ENCODE measurements around the gene CERS1.

Gene CERS1

GRCh38 chr19:18851673-18852325 lies 44.2 kb downstream of the CERS1 start:
- H2AFZ ChIP-seq (ENCODE audit: low read length) = no peak overlapping the region
- H3K4me3 ChIP-seq (ENCODE audit: low read length, poor library complexity, severe bottlenecking) = no peak overlapping the region
- peaks cover 38% of the 10 kb centered on the region for H3K79me2 ChIP-seq (ENCODE audit: insufficient read depth, low read length)
- H3F3A ChIP-seq (ENCODE audit: low read depth) = no peaks in the 10 kb centered on the region
- no peaks in the 10 kb centered on the region for H3K27me3 ChIP-seq (ENCODE audit: insufficient read depth, low read length, poor library complexity, severe bottlenecking)
- H3K36me3 ChIP-seq (ENCODE audit: insufficient read depth, low read length) = peaks cover 95% of the 10 kb centered on the region; the same call in 1 of the 2 replicates
- H3K9me2 ChIP-seq (replicated peaks; ENCODE audit: low read depth, low read length) = no peaks in the 10 kb centered on the region
- no peak for TF ChIP-seq EZH2phosphoT487 (IDR thresholded peaks at IDR 0.05; ENCODE audit: borderline replicate concordance)
- no peaks in the 10 kb centered on the region for H3K4me1 ChIP-seq (ENCODE audit: insufficient read depth, low read length, poor library complexity, severe bottlenecking)
- H4K20me1 ChIP-seq (ENCODE audit: insufficient read depth, low read length, poor library complexity, severe bottlenecking) = peaks cover 46% of the 10 kb centered on the region
- no peaks in the 10 kb centered on the region for H3K9me3 ChIP-seq (ENCODE audit: insufficient read depth, low read depth, low read length)
- H3K4me2 ChIP-seq (ENCODE audit: low read depth, low read length, poor library complexity, severe bottlenecking) = no peak overlapping the region
- H3K9ac ChIP-seq (ENCODE audit: low read depth, low read length, poor library complexity, severe bottlenecking) = no peak overlapping the region

- peaks cover 92% of the 10 kb centered on the region; the same call in 1 of the 2 replicates for H3K36me3 ChIP-seq (ENCODE audit: insufficient read depth, low read length)
- no peaks in the 10 kb centered on the region for H3K4me1 ChIP-seq (ENCODE audit: insufficient read depth, low read length, poor library complexity, severe bottlenecking)
- no peak overlapping the region for H2AFZ ChIP-seq (ENCODE audit: low read length)
- H3F3A ChIP-seq (ENCODE audit: low read depth) = no peaks in the 10 kb centered on the region
- H3K4me2 ChIP-seq (ENCODE audit: low read depth, low read length, poor library complexity, severe bottlenecking) = no peak overlapping the region
- H3K79me2 ChIP-seq (ENCODE audit: insufficient read depth, low read length) = peaks cover 46% of the 10 kb centered on the region
- H3K27me3 ChIP-seq (ENCODE audit: insufficient read depth, low read length, poor library complexity, severe bottlenecking) = no peaks in the 10 kb centered on the region
- H3K9ac ChIP-seq (ENCODE audit: low read depth, low read length, poor library complexity, severe bottlenecking) = no peak overlapping the region
- H3K9me3 ChIP-seq (ENCODE audit: insufficient read depth, low read depth, low read length) = no peaks in the 10 kb centered on the region
- no peak for TF ChIP-seq CTCF (conservative IDR thresholded peaks at IDR 0.05; ENCODE audit: low read length)
- peaks cover 52% of the 10 kb centered on the region for H4K20me1 ChIP-seq (ENCODE audit: insufficient read depth, low read length, poor library complexity, severe bottlenecking)
- H3K4me3 ChIP-seq (ENCODE audit: low read length, poor library complexity, severe bottlenecking) = no peak overlapping the region
- H3K9me2 ChIP-seq (replicated peaks; ENCODE audit: low read depth, low read length) = no peaks in the 10 kb centered on the region
Measured at GRCh38 chr19:18850471-18851375, 45.2 kb downstream of the CERS1 start.

GRCh38 chr19:18849838-18850400 lies 46.0 kb downstream of the CERS1 start:
- no peak overlapping the region for H3K4me2 ChIP-seq (ENCODE audit: low read depth, low read length, poor library complexity, severe bottlenecking)
- no peak overlapping the region for H3K9ac ChIP-seq (ENCODE audit: low read depth, low read length, poor library complexity, severe bottlenecking)
- H4K20me1 ChIP-seq (ENCODE audit: insufficient read depth, low read length, poor library complexity, severe bottlenecking) = peaks cover 60% of the 10 kb centered on the region
- no peak overlapping the region for H2AFZ ChIP-seq (ENCODE audit: low read length)
- H3K9me3 ChIP-seq (ENCODE audit: insufficient read depth, low read depth, low read length) = no peaks in the 10 kb centered on the region
- H3K4me3 ChIP-seq (ENCODE audit: low read length, poor library complexity, severe bottlenecking) = no peak overlapping the region
- H3K9me2 ChIP-seq (replicated peaks; ENCODE audit: low read depth, low read length) = no peaks in the 10 kb centered on the region
- H3K27me3 ChIP-seq (ENCODE audit: insufficient read depth, low read length, poor library complexity, severe bottlenecking) = no peaks in the 10 kb centered on the region
- H3K36me3 ChIP-seq (ENCODE audit: insufficient read depth, low read length) = peaks cover 90% of the 10 kb centered on the region; the same call in 1 of the 2 replicates
- no peak for TF ChIP-seq CTCF (conservative IDR thresholded peaks at IDR 0.05; ENCODE audit: low read length)
- no peak for TF ChIP-seq EZH2phosphoT487 (IDR thresholded peaks at IDR 0.05; ENCODE audit: borderline replicate concordance)
- H3K79me2 ChIP-seq (ENCODE audit: insufficient read depth, low read length) = peaks cover 54% of the 10 kb centered on the region
- H3K4me1 ChIP-seq (ENCODE audit: insufficient read depth, low read length, poor library complexity, severe bottlenecking) = no peaks in the 10 kb centered on the region
- H3F3A ChIP-seq (ENCODE audit: low read depth) = no peaks in the 10 kb centered on the region
